AG08395 (cell line): ENCODE data around the gene EML3.
"Not testable (repeated sequence)": the region's sequence is repeated elsewhere in the genome, so short reads cannot be mapped to it uniquely, and the experiment has no call there.

ENCODE experiments used
- DNase-seq: peaks from one replicate; pipeline ENCODE4 v3.0.0; 2012; ENCODE audit warnings: mixed read lengths, low spot score

Gene EML3

GRCh38 chr11:62621567-62622470 lies 9.2 kb upstream of the EML3 start, which contains the start of gene B3GAT3:
Gene B3GAT3 (minus strand): TSS chr11:62621986. CDS start chr11:62621947, 39 bp downstream.
- peak; percentile 99 for DNase-seq

GRCh38 chr11:62621027-62621566 lies 8.5 kb upstream of the EML3 start:
- no peak for DNase-seq

GRCh38 chr11:62616957-62617356 lies 4.4 kb upstream of the EML3 start:
- not testable (repeated sequence) for DNase-seq

GRCh38 chr11:62615521-62615920 lies 2.9 kb upstream of the EML3 start:
- no peak for DNase-seq

GRCh38 chr11:62614275-62614674 lies 1.7 kb upstream of the EML3 start:
- DNase-seq = no peak

- no peak for DNase-seq
Observed at GRCh38 chr11:62613291-62613778, 760 bp upstream of the EML3 start.

GRCh38 chr11:62611705-62612365 lies 740 bp downstream of the EML3 start:
- peak; percentile 72 for DNase-seq

GRCh38 chr11:62610814-62611704 lies 1.5 kb downstream of the EML3 start:
- no peak for DNase-seq

GRCh38 chr11:62610403-62610802 lies 2.2 kb downstream of the EML3 start:
- no peak for DNase-seq

- DNase-seq = no peak
Observed at GRCh38 chr11:62608776-62609175, 3.8 kb downstream of the EML3 start.

GRCh38 chr11:62607714-62608113 lies 4.9 kb downstream of the EML3 start:
- DNase-seq = no peak

GRCh38 chr11:62605902-62606301 lies 6.7 kb downstream of the EML3 start:
- DNase-seq = no peak

GRCh38 chr11:62605467-62605866 lies 7.1 kb downstream of the EML3 start:
- no peak for DNase-seq

- DNase-seq = no peak
Observed at GRCh38 chr11:62604460-62605120, 8.0 kb downstream of the EML3 start.

- DNase-seq = no peak
Observed at GRCh38 chr11:62603776-62604299, 8.7 kb downstream of the EML3 start.

- DNase-seq = no peak
Observed at GRCh38 chr11:62603072-62603408, 9.5 kb downstream of the EML3 start.

GRCh38 chr11:62602141-62603071 lies 10.2 kb downstream of the EML3 start:
- DNase-seq = peak; percentile 70

- peak; percentile 97 for DNase-seq
Observed at GRCh38 chr11:62601372-62602140, 11.0 kb downstream of the EML3 start, which contains the start of gene MTA2. Gene MTA2 (minus strand): TSS chr11:62601865. CDS start chr11:62601450, 415 bp downstream.

- peak; percentile 31 for DNase-seq
Observed at GRCh38 chr11:62601122-62601371, 11.5 kb downstream of the EML3 start.
